Omental fat pad (tissue), 4 donors: Measurements from ENCODE around the gene ADAMTS16. TPM values are rescaled to one million over a fixed set of nuclear protein-coding genes. Genes with fewer than 3 reads are reported as not detected.
"Not testable (repeated sequence)": the region's sequence is repeated elsewhere in the genome, so short reads cannot be mapped to it uniquely, and the experiment has no call there.

ENCODE experiments used
- ATAC-seq: fragments of 150-250 bp; one replicate; pipeline ENCODE4 v1.9.1; 2016; ENCODE audit warnings: mild to moderate bottlenecking, moderate library complexity; ENCODE audit not compliant: low FRiP score
- DNase-seq: peaks from one replicate; pipeline ENCODE4 v3.0.0-alpha.2; 2019; ENCODE audit warnings: low spot score
- total RNA-seq, 4 donors: library from RNA; depleted of rRNA; stranded (reverse); fragments of >200 nt; gene quantifications; one replicate each; pipeline ENCODE4 v1.1.0, GENCODE V29; 2016
- TF ChIP-seq, protein P1 (sequence below), 3 donors: fragments of 450-650 bp; IDR thresholded peaks; one replicate each; pipeline ENCODE4 v1.5.1; 2016 to 2017; ENCODE audit warnings: antibody characterized with exemption in 3 of 3, mild to moderate bottlenecking in 3 of 3, moderate library complexity in 2 of 3

ADAMTS16 gene
- total RNA-seq, 4 donors from 2014 or later, result 0.50 to 1.9 (median 1.3) TPM

- TF ChIP-seq, protein P1, sequence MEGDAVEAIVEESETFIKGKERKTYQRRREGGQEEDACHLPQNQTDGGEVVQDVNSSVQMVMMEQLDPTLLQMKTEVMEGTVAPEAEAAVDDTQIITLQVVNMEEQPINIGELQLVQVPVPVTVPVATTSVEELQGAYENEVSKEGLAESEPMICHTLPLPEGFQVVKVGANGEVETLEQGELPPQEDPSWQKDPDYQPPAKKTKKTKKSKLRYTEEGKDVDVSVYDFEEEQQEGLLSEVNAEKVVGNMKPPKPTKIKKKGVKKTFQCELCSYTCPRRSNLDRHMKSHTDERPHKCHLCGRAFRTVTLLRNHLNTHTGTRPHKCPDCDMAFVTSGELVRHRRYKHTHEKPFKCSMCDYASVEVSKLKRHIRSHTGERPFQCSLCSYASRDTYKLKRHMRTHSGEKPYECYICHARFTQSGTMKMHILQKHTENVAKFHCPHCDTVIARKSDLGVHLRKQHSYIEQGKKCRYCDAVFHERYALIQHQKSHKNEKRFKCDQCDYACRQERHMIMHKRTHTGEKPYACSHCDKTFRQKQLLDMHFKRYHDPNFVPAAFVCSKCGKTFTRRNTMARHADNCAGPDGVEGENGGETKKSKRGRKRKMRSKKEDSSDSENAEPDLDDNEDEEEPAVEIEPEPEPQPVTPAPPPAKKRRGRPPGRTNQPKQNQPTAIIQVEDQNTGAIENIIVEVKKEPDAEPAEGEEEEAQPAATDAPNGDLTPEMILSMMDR (IDR thresholded peaks at IDR 0.05), result no peak
Observed at GRCh38 chr5:5132693-5133295, 7.3 kb upstream of the ADAMTS16 start.

DNA sequence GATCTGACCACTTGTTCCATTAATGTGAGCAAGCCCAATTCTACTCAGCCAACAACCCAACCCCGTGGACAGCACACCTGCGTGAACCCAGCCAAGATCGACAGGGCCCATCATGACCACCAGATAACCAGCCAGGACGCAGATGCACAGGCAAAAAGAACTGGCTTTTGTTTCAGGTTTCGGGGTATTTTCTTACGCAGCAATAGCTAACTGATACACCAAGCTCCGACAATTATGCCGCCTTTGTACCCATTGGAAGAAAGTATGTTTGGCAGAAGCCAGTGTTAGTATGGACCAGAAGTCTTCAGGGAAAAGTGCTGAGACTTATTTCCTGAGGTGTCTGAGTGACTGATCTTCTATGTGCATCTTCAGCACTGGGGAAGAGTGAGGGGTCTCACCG lies 6.0 kb upstream of the ADAMTS16 start:
- DNase-seq (no peak), ATAC-seq (no peak)
- TF ChIP-seq, protein P1 (IDR thresholded peaks at IDR 0.05), result no peak

More at GRCh38 chr5:5132693-5133295, 7.3 kb upstream of the ADAMTS16 start:
- ATAC-seq (no peak), DNase-seq (no peak)

DNA sequence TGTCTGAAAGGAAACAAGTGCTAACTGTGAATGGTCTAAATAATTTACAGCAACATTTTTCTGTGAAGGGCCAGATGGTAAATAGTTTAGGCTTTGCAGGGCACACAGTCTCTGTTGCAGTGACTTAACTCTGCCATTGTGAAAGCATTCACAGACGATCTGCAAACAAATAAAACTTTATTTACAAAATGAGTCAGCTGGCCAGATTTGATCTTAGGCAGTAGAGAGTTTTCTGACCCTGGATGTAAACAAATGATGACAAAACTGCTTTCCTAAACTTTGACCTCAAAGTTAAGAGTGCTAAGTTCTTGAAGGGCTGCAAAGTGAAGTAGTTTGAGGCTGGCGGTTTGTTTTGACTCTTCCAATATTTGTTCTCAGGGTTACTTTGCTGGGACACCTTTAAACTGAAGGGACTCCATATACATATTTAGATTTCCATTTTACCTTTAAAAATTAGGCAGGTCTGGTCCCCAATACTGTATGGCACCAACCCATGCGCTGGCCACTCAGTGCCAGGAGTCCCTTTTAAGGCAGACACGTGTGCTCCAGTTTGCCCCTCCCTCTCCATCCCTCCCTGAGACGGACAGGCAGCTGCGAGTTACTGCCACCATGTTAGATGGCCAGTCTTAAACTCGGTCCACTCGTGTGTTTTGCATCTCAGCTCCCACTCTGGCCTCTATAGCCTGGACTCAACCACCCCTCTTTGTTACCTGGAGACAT lies 4.0 kb upstream of the ADAMTS16 start:
- ATAC-seq (no peak), DNase-seq (no peak)

DNA sequence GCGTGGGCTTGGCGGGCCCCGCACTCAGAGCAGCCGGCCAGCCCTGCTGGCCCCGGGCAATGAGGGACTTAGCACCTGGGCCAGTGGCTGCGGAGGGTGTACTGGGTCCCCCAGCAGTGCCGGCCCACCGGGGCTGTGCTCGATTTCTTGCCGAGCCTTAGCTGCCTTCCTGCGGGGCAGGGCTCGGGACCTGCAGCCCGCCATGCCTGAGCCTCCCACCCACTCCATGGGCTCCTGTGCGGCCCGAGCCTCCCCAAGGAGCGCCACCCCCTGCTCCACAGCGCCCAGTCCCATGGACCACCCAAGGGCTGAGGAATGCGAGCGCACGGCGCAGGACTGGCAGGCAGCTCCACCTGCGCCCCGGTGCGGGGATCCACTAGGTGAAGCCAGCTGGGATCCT lies 2.3 kb upstream of the ADAMTS16 start:
- not testable (repeated sequence) for ATAC-seq, DNase-seq

More for the DNA sequence above, 4.0 kb upstream of the ADAMTS16 start:
- TF ChIP-seq, protein P1 (IDR thresholded peaks at IDR 0.05), result no peak

DNA sequence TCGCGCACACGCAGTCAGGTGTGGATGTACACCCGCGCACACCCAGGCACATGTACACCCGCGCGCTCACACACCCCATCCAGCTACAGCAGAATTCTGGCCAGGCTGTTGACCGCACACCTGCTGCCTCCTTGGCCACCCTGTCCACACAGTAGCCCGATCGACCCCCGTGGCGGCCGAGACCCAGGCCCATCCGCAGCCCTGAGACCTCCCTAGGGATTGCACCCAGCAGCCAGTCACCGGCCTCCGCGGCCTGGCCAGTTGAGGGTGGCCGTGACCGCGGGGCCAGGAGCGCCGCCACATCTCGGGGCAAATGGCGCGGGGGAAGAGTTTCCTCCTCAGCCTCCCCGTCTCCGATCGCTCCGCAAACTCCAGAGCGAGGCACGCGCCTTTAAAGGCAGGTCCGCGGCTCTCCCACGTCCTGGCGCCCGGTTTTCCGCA lies 774 bp upstream of the ADAMTS16 start:
- TF ChIP-seq, protein P1 (IDR thresholded peaks at IDR 0.05), result no peak
- DNase-seq (no peak), ATAC-seq (peak; percentile 26)

- no peak for DNase-seq
- TF ChIP-seq, protein P1 (IDR thresholded peaks at IDR 0.05), result no peak
- no peak for ATAC-seq
Observed at GRCh38 chr5:5140479-5141338, 579 bp downstream of the ADAMTS16 start.

GRCh38 chr5:5141339-5141599 lies 1.1 kb downstream of the ADAMTS16 start:
- ATAC-seq (no peak), DNase-seq (no peak)
- TF ChIP-seq, protein P1 (IDR thresholded peaks at IDR 0.05), result no peak
